Activated B cell treated with CpG ODN at 0.5 μM for 24 hours (primary cell): ENCODE results near the gene QTRT2. TPM values are rescaled to one million over a fixed set of nuclear protein-coding genes. Genes with fewer than 3 reads are reported as not detected.

ENCODE experiments used
- ATAC-seq: fragments of 200-7000 bp; cut with Tn5 transposase; one replicate; pipeline ENCODE4 v1.10.0; 2021; ENCODE audit warnings: low read depth, mild to moderate bottlenecking, moderate library complexity
- CTCF ChIA-PET: fragments of 350-600 bp; sonication (Branson Sonifier 250); formaldehyde crosslinking; loops from one replicate; lab custom pipeline; 2021; ENCODE audit warnings: antibody characterized with exemption; lab: Charles Lee
- POLR2A ChIA-PET: fragments of 350-600 bp; sonication (Branson Sonifier 250); formaldehyde crosslinking; loops from one replicate; lab custom pipeline; 2021; ENCODE audit warnings: antibody characterized with exemption; lab: Charles Lee
- DNase-seq: peaks from one replicate; pipeline ENCODE4 v3.0.0; 2022
- H3K27ac Mint-ChIP-seq: one replicate; pipeline ENCODE4 v1.8.0; 2020; ENCODE audit warnings: mixed read lengths
- H3K27me3 Mint-ChIP-seq: one replicate; pipeline ENCODE4 v1.8.0; 2021; ENCODE audit warnings: mixed read lengths
- H3K36me3 Mint-ChIP-seq: one replicate; pipeline ENCODE4 v1.8.0; 2021; ENCODE audit warnings: low read depth, mixed read lengths
- H3K4me1 Mint-ChIP-seq: one replicate; pipeline ENCODE4 v1.8.0; 2021; ENCODE audit warnings: mixed read lengths
- H3K4me3 Mint-ChIP-seq: one replicate; pipeline ENCODE4 v1.8.0; 2020; ENCODE audit warnings: mild to moderate bottlenecking, mixed read lengths
- H3K9me3 Mint-ChIP-seq: one replicate; pipeline ENCODE4 v1.8.0; 2020; ENCODE audit warnings: mixed read lengths
- intact Hi-C: fragments of 100-400 bp; cut with micrococcal nuclease; formaldehyde crosslinking; loops from one replicate; pipeline ENCODE4 v1.15.1; 2024
- total RNA-seq: library from RNA; stranded (reverse); gene quantifications from 2 replicates; pipeline ENCODE4 v1.2.3, GENCODE V29; 2022
- TF ChIP-seq, protein P1 (sequence below): fragments of 200-600 bp; IDR thresholded peaks from one replicate; pipeline ENCODE4 v1.8.0; 2022; ENCODE audit warnings: antibody characterized with exemption, mild to moderate bottlenecking

Gene QTRT2
- total RNA-seq, 1 donor from 2014 or later: 75.5 TPM

DNA sequence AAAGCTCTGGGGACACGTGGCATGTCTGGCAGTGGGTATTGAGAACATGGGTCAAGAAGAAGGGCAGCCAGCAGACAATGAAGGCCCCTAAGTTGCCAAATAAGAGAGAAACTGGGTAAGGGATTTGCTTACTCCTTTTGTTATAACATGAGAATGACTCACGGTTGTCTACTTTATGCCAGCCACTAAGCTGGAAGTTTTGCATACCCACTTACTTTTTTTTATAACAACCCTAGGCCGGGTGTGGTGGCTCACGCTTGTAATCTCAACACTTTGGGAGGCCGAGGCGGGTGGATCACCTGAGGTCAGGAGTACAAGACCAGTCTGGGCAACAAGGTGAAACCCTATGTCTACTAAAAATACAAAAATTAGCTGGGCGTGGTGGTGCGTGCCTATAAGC lies 72.3 kb downstream of the QTRT2 start:
- H3K27me3 Mint-ChIP-seq: no peaks in the 10 kb centered on the region
- ATAC-seq: no peak
- no peak overlapping the region for H3K4me3 Mint-ChIP-seq
- POLR2A ChIA-PET: no interaction called here
- H3K9me3 Mint-ChIP-seq: no peaks in the 10 kb centered on the region
- no peaks in the 10 kb centered on the region for H3K4me1 Mint-ChIP-seq
- TF ChIP-seq, protein P1, sequence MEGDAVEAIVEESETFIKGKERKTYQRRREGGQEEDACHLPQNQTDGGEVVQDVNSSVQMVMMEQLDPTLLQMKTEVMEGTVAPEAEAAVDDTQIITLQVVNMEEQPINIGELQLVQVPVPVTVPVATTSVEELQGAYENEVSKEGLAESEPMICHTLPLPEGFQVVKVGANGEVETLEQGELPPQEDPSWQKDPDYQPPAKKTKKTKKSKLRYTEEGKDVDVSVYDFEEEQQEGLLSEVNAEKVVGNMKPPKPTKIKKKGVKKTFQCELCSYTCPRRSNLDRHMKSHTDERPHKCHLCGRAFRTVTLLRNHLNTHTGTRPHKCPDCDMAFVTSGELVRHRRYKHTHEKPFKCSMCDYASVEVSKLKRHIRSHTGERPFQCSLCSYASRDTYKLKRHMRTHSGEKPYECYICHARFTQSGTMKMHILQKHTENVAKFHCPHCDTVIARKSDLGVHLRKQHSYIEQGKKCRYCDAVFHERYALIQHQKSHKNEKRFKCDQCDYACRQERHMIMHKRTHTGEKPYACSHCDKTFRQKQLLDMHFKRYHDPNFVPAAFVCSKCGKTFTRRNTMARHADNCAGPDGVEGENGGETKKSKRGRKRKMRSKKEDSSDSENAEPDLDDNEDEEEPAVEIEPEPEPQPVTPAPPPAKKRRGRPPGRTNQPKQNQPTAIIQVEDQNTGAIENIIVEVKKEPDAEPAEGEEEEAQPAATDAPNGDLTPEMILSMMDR: no peak
- no peaks in the 10 kb centered on the region for H3K36me3 Mint-ChIP-seq
- intact Hi-C loops: no loop called here
- DNase-seq: no peak
- CTCF ChIA-PET: interaction anchor here (1.2 kb wide), 1 partner anchor 12 kb away, joined by 3 read pairs; no protein-coding TSS in a partner anchor
- no peak overlapping the region for H3K27ac Mint-ChIP-seq

DNA sequence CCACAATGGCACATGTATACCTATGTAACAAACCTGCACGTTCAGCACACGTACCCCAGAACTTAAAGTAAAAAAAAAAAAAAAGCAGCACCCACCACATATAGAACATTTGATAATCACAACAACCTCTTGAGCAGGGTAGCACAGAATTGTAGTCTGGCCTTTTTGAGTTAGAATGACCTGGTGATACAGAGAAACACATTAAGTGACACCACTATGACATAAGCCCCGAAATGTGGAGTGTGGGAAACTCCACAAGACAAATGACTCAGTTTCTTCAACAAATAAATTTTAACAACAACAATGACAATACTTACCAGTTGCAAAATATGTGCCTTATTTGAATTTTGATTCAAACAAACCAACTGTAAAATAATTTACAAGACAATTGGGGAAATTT lies 76.0 kb downstream of the QTRT2 start:
- Mint-ChIP-seq H3K4me3 (no peak overlapping the region), H3K9me3 (no peaks in the 10 kb centered on the region), H3K27ac (no peak overlapping the region), H3K4me1 (no peaks in the 10 kb centered on the region), H3K27me3 (no peaks in the 10 kb centered on the region), H3K36me3 (no peaks in the 10 kb centered on the region)
- CTCF ChIA-PET: no interaction called here
- ATAC-seq (no peak), DNase-seq (no peak)
- TF ChIP-seq, protein P1: no peak
- POLR2A ChIA-PET: no interaction called here
- intact Hi-C loops: no loop called here

DNA sequence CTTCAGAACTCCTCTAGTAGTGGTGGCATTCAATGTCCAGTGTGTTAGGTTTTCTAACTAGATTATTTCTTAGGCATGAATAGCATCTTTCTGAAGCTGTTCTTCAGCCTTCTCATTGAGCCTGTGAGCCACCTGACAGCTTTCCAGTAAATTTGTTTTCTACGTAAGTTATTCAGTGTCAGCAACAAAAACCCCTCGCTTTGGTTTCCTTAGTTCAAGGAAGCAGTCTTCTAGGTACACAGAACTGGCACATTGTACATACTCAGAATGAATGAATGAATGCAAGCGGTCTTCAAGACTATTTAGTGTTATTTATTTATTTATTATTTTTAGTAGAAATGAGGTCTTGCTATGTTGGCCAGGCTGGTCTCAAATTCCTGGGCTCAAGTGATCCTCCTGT lies 77.4 kb downstream of the QTRT2 start:
- Mint-ChIP-seq H3K27me3 (no peaks in the 10 kb centered on the region), H3K4me1 (no peaks in the 10 kb centered on the region), H3K9me3 (no peaks in the 10 kb centered on the region), H3K27ac (no peak overlapping the region), H3K4me3 (no peak overlapping the region), H3K36me3 (no peaks in the 10 kb centered on the region)
- DNase-seq (no peak), ATAC-seq (no peak)
- TF ChIP-seq, protein P1: no peak
- ChIA-PET CTCF (no interaction called here), POLR2A (no interaction called here)
- intact Hi-C loops: no loop called here

Other genes with a start within 250 kb of the QTRT2 start
- 11.4 and 12.2 TPM in 2 replicates for gene GRAMD1C, start 217.9 kb upstream of the QTRT2 start, total RNA-seq
- gene ZDHHC23, start 108.7 kb upstream of the QTRT2 start, total RNA-seq: 22.7 and 27.4 TPM in 2 replicates
- gene CCDC191, start 211 bp upstream of the QTRT2 start, total RNA-seq: 14.7 and 17.2 TPM in 2 replicates
- not detected in 2 replicates for gene DRD3, start 122.3 kb downstream of the QTRT2 start, total RNA-seq
- gene ZNF80, start 180.8 kb downstream of the QTRT2 start, total RNA-seq: 0.53 and 0.66 TPM in 2 replicates
- 3.3 and 6.8 TPM in 2 replicates for gene TIGIT, start 237.3 kb downstream of the QTRT2 start, total RNA-seq